Measurements from ENCODE around the gene TSPEAR.

TSPEAR gene

GRCh38 chr21:44547656-44548331 is 163.6 kb downstream of the TSPEAR start:
- DNase-seq (ENCODE audit: low read depth) = no peak

- no peak for DNase-seq (ENCODE audit: low read depth)
These were observed 166.8 kb downstream of the TSPEAR start for GRCh38 chr21:44544566-44544965.

DNA sequence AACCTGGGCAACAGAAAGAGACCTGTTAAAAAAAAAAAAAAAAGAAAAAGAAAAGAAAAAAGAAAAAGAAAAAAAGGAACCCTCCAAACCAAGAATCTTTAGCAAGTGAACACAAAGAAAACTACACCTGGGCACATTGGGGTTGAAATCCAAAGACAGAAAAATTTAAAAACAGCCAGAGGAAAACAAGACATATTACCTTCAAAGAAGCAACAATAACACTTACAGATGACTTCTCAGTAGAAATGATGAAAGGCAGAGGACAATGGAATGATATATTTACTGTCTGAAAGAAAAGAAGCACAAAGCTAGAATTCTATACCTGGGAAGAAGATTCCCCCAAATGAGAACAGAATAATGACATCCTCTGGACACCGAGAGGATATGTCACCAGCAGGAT is 168.7 kb downstream of the TSPEAR start:
- DNase-seq (ENCODE audit: low read depth) = no peak

- no peak for DNase-seq (ENCODE audit: low read depth)
These were observed 170.6 kb downstream of the TSPEAR start for GRCh38 chr21:44540741-44541288.

DNA sequence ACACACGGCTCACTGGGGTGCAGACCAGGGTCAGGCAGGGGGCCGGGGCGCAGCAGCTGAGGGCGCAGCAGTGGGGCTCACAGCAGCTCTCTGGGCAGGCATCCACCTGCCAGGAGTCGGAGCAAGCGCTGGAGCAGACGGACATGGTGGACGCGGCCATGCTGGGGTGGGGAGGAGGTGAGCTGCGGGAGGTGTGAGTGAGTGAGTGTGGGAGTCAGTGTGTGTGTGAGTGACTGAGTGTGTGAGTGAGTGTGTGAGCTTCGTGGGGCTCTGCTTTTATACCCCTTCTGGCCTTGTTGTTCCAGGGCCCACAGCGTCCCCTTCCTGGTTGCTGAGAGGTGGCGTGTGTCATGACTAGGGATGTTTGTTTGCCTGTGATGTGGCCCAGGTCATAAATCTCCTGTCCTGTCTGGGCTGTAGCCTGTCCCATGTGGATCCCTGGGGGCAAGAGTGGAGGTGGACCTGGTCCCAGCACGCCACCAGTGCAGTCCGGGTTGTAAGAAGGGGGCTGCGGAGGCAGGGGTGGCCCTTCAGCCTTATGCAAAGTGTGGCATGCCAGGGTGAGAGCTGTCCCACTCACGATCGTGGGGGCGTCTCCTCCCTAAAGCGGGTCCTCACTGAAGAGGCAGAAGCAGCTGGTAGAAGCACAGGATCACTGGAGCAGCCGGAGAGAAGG is 171.2 kb downstream of the TSPEAR start, which contains the start of gene KRTAP10-1:
Gene KRTAP10-1 (minus strand): TSS at position 205 of the 676 bp plus-strand sequence. CDS start 45 bp downstream, at position 160.
- no peak for DNase-seq (ENCODE audit: low read depth)

GRCh38 chr21:44539046-44539445 is 172.3 kb downstream of the TSPEAR start:
- DNase-seq (ENCODE audit: low read depth) = no peak

DNA sequence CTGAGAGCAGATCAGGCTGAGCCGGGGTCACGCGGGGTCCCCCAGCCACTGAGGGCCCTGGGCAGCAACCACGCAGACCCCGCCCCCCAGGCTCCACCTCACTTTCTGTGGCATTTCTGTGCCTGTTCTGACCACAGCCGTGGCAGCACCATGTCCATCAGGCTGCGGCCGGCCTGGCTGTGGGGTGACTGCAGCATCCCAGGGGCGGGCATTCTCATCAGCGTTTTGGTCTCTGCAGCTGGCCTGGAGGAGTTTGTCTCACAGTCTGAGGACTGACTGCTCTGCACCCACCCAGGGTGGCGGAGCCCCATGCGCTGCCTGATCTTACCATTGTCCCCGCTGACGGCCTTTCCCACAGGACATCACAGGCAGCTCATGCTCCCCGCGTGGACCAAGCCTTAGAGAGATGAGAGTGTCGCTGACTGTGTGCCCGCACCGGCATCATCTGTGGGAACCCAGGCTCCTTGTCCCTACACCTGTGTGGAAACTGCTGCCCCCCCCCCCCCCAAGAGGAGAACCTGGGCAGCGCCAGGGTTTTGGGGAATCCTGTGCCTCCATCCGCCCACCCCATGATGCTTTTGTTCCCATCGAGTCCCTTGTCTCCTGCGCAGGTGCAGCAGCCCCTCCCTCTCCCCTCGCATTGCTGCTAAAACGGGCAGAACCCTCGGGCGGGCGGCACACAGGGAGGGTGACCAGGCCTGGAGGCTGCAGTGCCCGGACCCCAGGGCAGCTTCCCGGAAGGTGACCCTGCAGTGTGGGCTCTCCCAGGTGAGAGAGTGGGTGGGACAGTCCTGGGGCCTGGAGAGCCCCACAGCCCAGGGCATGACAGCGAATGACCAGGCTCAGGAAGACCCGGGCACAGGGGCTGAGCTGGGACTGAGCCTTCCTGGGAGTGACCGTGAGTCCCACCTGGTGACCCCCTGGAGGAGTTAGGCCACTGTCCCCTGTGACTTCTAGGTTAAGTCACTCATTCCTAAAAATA is 173.2 kb downstream of the TSPEAR start:
- no peak for DNase-seq (ENCODE audit: low read depth)

GRCh38 chr21:44535963-44536362 is 175.4 kb downstream of the TSPEAR start:
- DNase-seq (ENCODE audit: low read depth) = no peak

- DNase-seq (ENCODE audit: low read depth) = no peak
These were observed 176.7 kb downstream of the TSPEAR start for GRCh38 chr21:44534688-44535087.

GRCh38 chr21:44533891-44534627 is 177.3 kb downstream of the TSPEAR start:
- no peak for DNase-seq (ENCODE audit: low read depth)

GRCh38 chr21:44533121-44533890 is 178.1 kb downstream of the TSPEAR start:
- no peak for DNase-seq (ENCODE audit: low read depth)

GRCh38 chr21:44532712-44533111 is 178.7 kb downstream of the TSPEAR start:
- no peak for DNase-seq (ENCODE audit: low read depth)

- DNase-seq (ENCODE audit: low read depth) = no peak
These were observed 179.5 kb downstream of the TSPEAR start for GRCh38 chr21:44531606-44532564.

DNA sequence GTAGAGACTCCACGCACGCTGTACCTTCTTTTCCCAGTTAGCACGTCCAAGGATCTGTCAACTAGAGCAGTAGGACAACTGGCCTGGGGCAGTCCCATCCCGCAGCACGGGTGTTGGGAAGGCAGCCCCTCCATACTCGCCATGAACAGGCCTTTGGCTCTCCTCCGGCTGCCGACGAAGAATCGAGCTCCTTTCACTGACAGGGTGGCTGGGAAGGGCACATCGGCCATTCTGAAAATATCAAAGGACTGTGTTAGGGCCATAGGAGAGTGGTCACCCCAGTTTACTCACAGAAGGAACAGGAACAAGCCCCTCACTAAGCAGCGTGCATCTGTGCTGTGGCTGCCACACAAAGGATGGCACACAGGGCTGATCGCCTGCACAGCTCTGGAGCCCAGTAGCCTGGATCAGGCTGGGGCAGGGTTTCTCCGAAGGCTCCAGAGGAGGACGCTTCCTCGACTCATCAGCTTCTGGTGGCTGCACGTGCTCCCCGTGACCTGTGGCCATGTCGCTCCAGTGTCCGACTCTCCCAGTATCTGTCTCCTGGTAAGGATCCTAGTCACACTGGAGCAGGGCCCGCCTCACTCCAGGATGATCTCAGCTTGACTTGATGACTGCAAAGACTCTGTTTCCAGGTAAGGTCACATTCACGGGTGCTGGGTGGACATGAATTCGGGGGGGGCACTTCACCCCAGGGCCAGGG is 180.3 kb downstream of the TSPEAR start:
- DNase-seq (ENCODE audit: low read depth) = no peak

DNA sequence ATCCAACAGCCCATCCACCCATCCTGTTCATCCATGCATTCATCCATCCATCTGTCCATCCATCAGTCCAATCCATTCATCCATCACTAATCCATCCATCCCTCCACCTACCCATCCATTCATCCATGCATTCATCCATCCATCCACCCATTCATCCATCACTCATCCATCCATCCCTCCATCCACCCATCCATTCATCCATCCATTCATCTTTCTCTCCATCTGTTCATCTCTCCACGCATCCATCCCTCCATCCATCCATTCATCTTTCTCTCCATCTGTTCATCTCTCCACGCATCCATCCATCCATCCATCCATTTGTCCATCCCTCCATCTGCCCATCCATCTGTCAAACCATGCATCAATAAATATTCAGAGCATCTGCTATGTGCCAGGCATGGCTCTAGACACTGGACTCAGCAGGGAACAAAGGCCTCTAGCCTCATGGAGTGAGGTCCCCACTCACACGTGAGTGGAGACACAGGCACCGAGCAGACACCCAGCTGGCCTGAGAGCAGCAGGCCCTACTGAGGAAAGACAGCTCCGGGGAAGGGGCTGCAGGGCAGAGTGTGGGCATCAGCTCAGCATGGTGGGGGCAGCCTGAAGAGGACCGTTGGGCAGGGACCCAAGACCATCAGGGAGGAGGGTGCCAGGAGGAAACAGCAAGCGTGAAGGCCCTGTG is 181.0 kb downstream of the TSPEAR start:
- no peak for DNase-seq (ENCODE audit: low read depth)

GRCh38 chr21:44529503-44530125 is 181.8 kb downstream of the TSPEAR start:
- DNase-seq (ENCODE audit: low read depth) = no peak

DNA sequence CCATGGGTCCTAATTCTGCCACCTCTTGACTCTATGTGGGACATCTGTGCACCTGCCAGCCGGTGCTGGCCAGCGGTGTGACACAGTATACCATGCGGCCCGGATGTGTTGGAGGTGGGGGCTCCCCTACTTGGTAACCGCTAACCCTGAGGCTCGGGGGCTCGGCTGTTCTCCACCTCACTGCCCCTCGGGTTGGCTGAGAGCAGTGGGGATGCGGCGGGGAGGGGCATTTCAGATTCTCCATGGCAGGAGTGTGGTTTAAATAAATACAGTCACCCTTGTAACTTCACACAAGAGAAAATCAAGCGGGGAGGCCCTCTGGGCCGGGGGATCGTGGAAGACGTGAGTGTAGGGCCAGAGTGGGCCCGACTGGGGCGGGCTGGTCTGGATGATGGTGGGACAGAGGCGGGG is 182.4 kb downstream of the TSPEAR start:
- DNase-seq (ENCODE audit: low read depth) = no peak

GRCh38 chr21:44528634-44528995 is 182.8 kb downstream of the TSPEAR start:
- no peak for DNase-seq (ENCODE audit: low read depth)

Data from amniotic epithelial cell (primary cell).